A673 (cell line): ENCODE data around the gene FGFR2.

Experiments used
- EZH2 ChIP-seq: fragments of 200-600 bp; sonication (generic); IDR thresholded peaks from 2 replicates; pipeline ENCODE4 v1.6.1; 2017; ENCODE audit warnings: borderline replicate concordance, low read depth, mild to moderate bottlenecking, mixed read lengths, antibody characterized with exemption, low read length; ENCODE audit not compliant: poor library complexity, severe bottlenecking
- TF ChIP-seq, protein P1 (sequence below): fragments of 300-800, 200-600 bp; sonication (generic); conservative IDR thresholded peaks from 2 replicates; pipeline ENCODE4 v1.5.1; 2017; ENCODE audit warnings: low read depth, mild to moderate bottlenecking, antibody characterized with exemption, low read length, moderate library complexity, mixed read lengths

GRCh38 chr10:121552746-121553145, 45.5 kb downstream of the FGFR2 start:
- TF ChIP-seq EZH2, result no peak
- TF ChIP-seq, protein P1, sequence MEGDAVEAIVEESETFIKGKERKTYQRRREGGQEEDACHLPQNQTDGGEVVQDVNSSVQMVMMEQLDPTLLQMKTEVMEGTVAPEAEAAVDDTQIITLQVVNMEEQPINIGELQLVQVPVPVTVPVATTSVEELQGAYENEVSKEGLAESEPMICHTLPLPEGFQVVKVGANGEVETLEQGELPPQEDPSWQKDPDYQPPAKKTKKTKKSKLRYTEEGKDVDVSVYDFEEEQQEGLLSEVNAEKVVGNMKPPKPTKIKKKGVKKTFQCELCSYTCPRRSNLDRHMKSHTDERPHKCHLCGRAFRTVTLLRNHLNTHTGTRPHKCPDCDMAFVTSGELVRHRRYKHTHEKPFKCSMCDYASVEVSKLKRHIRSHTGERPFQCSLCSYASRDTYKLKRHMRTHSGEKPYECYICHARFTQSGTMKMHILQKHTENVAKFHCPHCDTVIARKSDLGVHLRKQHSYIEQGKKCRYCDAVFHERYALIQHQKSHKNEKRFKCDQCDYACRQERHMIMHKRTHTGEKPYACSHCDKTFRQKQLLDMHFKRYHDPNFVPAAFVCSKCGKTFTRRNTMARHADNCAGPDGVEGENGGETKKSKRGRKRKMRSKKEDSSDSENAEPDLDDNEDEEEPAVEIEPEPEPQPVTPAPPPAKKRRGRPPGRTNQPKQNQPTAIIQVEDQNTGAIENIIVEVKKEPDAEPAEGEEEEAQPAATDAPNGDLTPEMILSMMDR, result no peak
